HG03097 (cell line): ENCODE data around the gene TEX261.

Experiments used
- ATAC-seq: cut with Tn5 transposase; IDR thresholded peaks from one replicate; pipeline ENCODE4 v1.9.1; 2021; ENCODE audit not compliant: unreplicated experiment, low FRiP score

TEX261 gene

GRCh38 chr2:70939001-70939838, 55.5 kb downstream of the TEX261 start:
- ATAC-seq: no peak

GRCh38 chr2:70938586-70938950, 56.1 kb downstream of the TEX261 start:
- no peak for ATAC-seq

GRCh38 chr2:70937866-70938585, 56.6 kb downstream of the TEX261 start:
- ATAC-seq: no peak

- ATAC-seq: no peak
Observed at GRCh38 chr2:70936979-70937811, 57.5 kb downstream of the TEX261 start.

GRCh38 chr2:70936165-70936978, 58.3 kb downstream of the TEX261 start:
- no peak for ATAC-seq
